Activated B cell treated with CpG ODN at 0.5 μM for 24 hours (primary cell): Measurements from ENCODE around the gene PECR. TPM values are rescaled to one million over a fixed set of nuclear protein-coding genes. Genes with fewer than 3 reads are reported as not detected.
A peak's percentile ranks its signal among the peaks of the same experiment; 100 is the strongest.

Experiments used
- ATAC-seq: fragments of 200-7000 bp; cut with Tn5 transposase; one replicate; pipeline ENCODE4 v1.10.0; 2021; ENCODE audit warnings: low read depth, mild to moderate bottlenecking, moderate library complexity
- CTCF ChIA-PET: fragments of 350-600 bp; sonication (Branson Sonifier 250); formaldehyde crosslinking; loops from one replicate; lab custom pipeline; 2021; ENCODE audit warnings: antibody characterized with exemption; lab: Charles Lee
- POLR2A ChIA-PET: fragments of 350-600 bp; sonication (Branson Sonifier 250); formaldehyde crosslinking; loops from one replicate; lab custom pipeline; 2021; ENCODE audit warnings: antibody characterized with exemption; lab: Charles Lee
- DNase-seq: peaks from one replicate; pipeline ENCODE4 v3.0.0; 2022
- H3K27ac Mint-ChIP-seq: one replicate; pipeline ENCODE4 v1.8.0; 2020; ENCODE audit warnings: mixed read lengths
- H3K27me3 Mint-ChIP-seq: one replicate; pipeline ENCODE4 v1.8.0; 2021; ENCODE audit warnings: mixed read lengths
- H3K36me3 Mint-ChIP-seq: one replicate; pipeline ENCODE4 v1.8.0; 2021; ENCODE audit warnings: low read depth, mixed read lengths
- H3K4me1 Mint-ChIP-seq: one replicate; pipeline ENCODE4 v1.8.0; 2021; ENCODE audit warnings: mixed read lengths
- H3K4me3 Mint-ChIP-seq: one replicate; pipeline ENCODE4 v1.8.0; 2020; ENCODE audit warnings: mild to moderate bottlenecking, mixed read lengths
- H3K9me3 Mint-ChIP-seq: one replicate; pipeline ENCODE4 v1.8.0; 2020; ENCODE audit warnings: mixed read lengths
- CTCF ChIP-seq: fragments of 200-600 bp; IDR thresholded peaks from one replicate; pipeline ENCODE4 v1.8.0; 2022; ENCODE audit warnings: antibody characterized with exemption, mild to moderate bottlenecking
- intact Hi-C: fragments of 100-400 bp; cut with micrococcal nuclease; formaldehyde crosslinking; loops from one replicate; pipeline ENCODE4 v1.15.1; 2024
- total RNA-seq: library from RNA; stranded (reverse); gene quantifications from 2 replicates; pipeline ENCODE4 v1.2.3, GENCODE V29; 2022

The PECR gene
- total RNA-seq, 1 donor from 2014 or later = 10.0 TPM

- peaks cover 2% of the 10 kb centered on the region for H3K36me3 Mint-ChIP-seq
- peaks cover 35% of the 10 kb centered on the region for H3K4me1 Mint-ChIP-seq
- ATAC-seq (no peak), DNase-seq (no peak)
- H3K27ac Mint-ChIP-seq = no peak overlapping the region
- no peaks in the 10 kb centered on the region for H3K27me3 Mint-ChIP-seq
- H3K9me3 Mint-ChIP-seq = peaks cover 2% of the 10 kb centered on the region
- TF ChIP-seq CTCF = no peak
- H3K4me3 Mint-ChIP-seq = no peak overlapping the region
- POLR2A ChIA-PET = no interaction called here
- CTCF ChIA-PET = interaction anchor here (1.4 to 9.5 kb wide), 2 partner anchors 10 to 67 kb away, joined by 4 to 96 read pairs; no protein-coding TSS in a partner anchor
- intact Hi-C loops = loop anchor here (10.0 kb wide), 1 partner anchor 476 kb away; the partner anchor contains the start of gene RPL37A
Measured at GRCh38 chr2:216018709-216019108, 62.9 kb downstream of the PECR start.

DNA sequence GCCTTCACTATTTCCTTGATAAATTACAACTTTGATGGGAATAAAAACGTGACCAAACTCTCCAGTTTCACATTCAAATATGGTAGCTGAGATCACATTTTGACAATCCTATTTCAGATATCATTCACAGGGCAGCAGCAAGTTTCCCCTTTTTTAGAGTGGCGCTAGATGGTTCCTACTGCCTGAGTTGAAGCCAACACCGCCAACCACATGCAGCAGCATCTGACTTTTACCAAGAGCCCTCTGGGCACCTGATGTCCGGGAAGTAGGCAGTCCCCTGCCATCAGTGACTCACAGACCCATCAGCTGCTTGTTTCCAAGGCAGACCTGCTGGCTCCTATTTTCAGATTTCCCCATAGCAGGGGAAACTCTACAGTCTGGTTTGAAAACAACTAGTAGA is 64.2 kb downstream of the PECR start:
- TF ChIP-seq CTCF = no peak
- H3K27ac Mint-ChIP-seq = peak overlapping the region; percentile 5
- ATAC-seq (peak; percentile 26), DNase-seq (no peak)
- ChIA-PET POLR2A (interaction anchor here (0.9 to 3.2 kb wide), 2 partner anchors 9 to 11 kb away, joined by 5 to 18 read pairs; no protein-coding TSS in a partner anchor), CTCF (interaction anchor here (1.1 to 2.4 kb wide), 4 partner anchors 9 to 67 kb away, joined by 3 to 7 read pairs (median 4); no protein-coding TSS in a partner anchor)
- peaks cover 45% of the 10 kb centered on the region for H3K4me1 Mint-ChIP-seq
- intact Hi-C loops = loop anchor here (10.0 kb wide), 1 partner anchor 477 kb away; the partner anchor contains the start of gene RPL37A
- no peak overlapping the region for H3K4me3 Mint-ChIP-seq
- peaks cover 6% of the 10 kb centered on the region for H3K36me3 Mint-ChIP-seq
- H3K27me3 Mint-ChIP-seq = no peaks in the 10 kb centered on the region
- peaks cover 2% of the 10 kb centered on the region for H3K9me3 Mint-ChIP-seq

- ATAC-seq (no peak), DNase-seq (no peak)
- POLR2A ChIA-PET = interaction anchor here (1.5 to 3.2 kb wide), 2 partner anchors 11 to 13 kb away, joined by 5 to 18 read pairs; no protein-coding TSS in a partner anchor
- TF ChIP-seq CTCF = no peak
- H3K27me3 Mint-ChIP-seq = no peaks in the 10 kb centered on the region
- no peak overlapping the region for H3K4me3 Mint-ChIP-seq
- intact Hi-C loops = loop anchor here (10.0 kb wide), 1 partner anchor 478 kb away; the partner anchor contains the start of gene RPL37A
- H3K36me3 Mint-ChIP-seq = peaks cover 6% of the 10 kb centered on the region
- H3K4me1 Mint-ChIP-seq = peaks cover 51% of the 10 kb centered on the region
- CTCF ChIA-PET = interaction anchor here (1.1 to 2.4 kb wide), 3 partner anchors 9 to 66 kb away, joined by 3 to 7 read pairs (median 3); no protein-coding TSS in a partner anchor
- peak overlapping the region; percentile 81 for H3K27ac Mint-ChIP-seq
- peaks cover 2% of the 10 kb centered on the region for H3K9me3 Mint-ChIP-seq
Measured at GRCh38 chr2:216016581-216016980, 65.0 kb downstream of the PECR start.

GRCh38 chr2:216015722-216016464 is 65.7 kb downstream of the PECR start:
- ChIA-PET POLR2A (interaction anchor here (0.7 to 3.2 kb wide), 3 partner anchors 10 to 483 kb away, joined by 3 to 18 read pairs (median 5); partner anchors contain the start of gene RPL37A), CTCF (interaction anchor here (1.0 to 2.4 kb wide), 4 partner anchors 10 to 66 kb away, joined by 3 to 7 read pairs (median 3); no protein-coding TSS in a partner anchor)
- no peak for DNase-seq
- peaks cover 2% of the 10 kb centered on the region for H3K9me3 Mint-ChIP-seq
- TF ChIP-seq CTCF = no peak
- peak overlapping the region; percentile 81 for H3K27ac Mint-ChIP-seq
- ATAC-seq = peak; percentile 47
- no peaks in the 10 kb centered on the region for H3K27me3 Mint-ChIP-seq
- H3K36me3 Mint-ChIP-seq = peaks cover 6% of the 10 kb centered on the region
- H3K4me3 Mint-ChIP-seq = peak overlapping the region; percentile 42
- H3K4me1 Mint-ChIP-seq = peaks cover 55% of the 10 kb centered on the region
- intact Hi-C loops = loop anchor here (10.0 kb wide), 1 partner anchor 479 kb away; the partner anchor contains the start of gene RPL37A
